Neural cell (in vitro differentiated cells): Measurements from ENCODE around the gene PDE8A. TPM values are rescaled to one million over a fixed set of nuclear protein-coding genes. Genes with fewer than 3 reads are reported as not detected.

Experiments used
- H2AFZ ChIP-seq: fragments of 200-600, 300-800 bp; sonication (generic), shearing (Covaris generic); 2 replicates; pipeline ENCODE4 v1.6.0; 2014; ENCODE audit warnings: low read depth, mild to moderate bottlenecking, antibody characterized with exemption, low read length, moderate library complexity
- H3F3A ChIP-seq: fragments of 200-600 bp; shearing (Covaris generic); 2 replicates; pipeline ENCODE4 v1.6.1; 2016; ENCODE audit warnings: mild to moderate bottlenecking, moderate library complexity, mixed read lengths, antibody characterized with exemption, low read length; ENCODE audit not compliant: insufficient read depth, poor library complexity, severe bottlenecking
- H3K27ac ChIP-seq: fragments of 200-600, 300-800 bp; sonication (generic), shearing (Covaris generic); 2 replicates; pipeline ENCODE4 v1.5.1; 2014; ENCODE audit warnings: mild to moderate bottlenecking, low read length, moderate library complexity
- H3K27me3 ChIP-seq: fragments of 300-800, 200-600 bp; sonication (generic), shearing (Covaris generic); 2 replicates; pipeline ENCODE4 v1.6.0; 2014; ENCODE audit warnings: mild to moderate bottlenecking, low read depth, low read length, moderate library complexity; ENCODE audit not compliant: insufficient read depth
- H3K36me3 ChIP-seq: fragments of 300-800, 200-600 bp; sonication (generic), shearing (Covaris generic); 2 replicates; pipeline ENCODE4 v1.5.1; 2014; ENCODE audit warnings: mild to moderate bottlenecking, antibody characterized with exemption, low read length, moderate library complexity; ENCODE audit not compliant: insufficient read depth
- H3K4me2 ChIP-seq: fragments of 300-800, 200-600 bp; sonication (generic), shearing (Covaris generic); 2 replicates; pipeline ENCODE4 v1.6.0; 2014; ENCODE audit warnings: mild to moderate bottlenecking, low read length
- H3K4me3 ChIP-seq: fragments of 300-800, 200-600 bp; sonication (generic), shearing (Covaris generic); 2 replicates; pipeline ENCODE4 v1.5.1; 2014; ENCODE audit warnings: mild to moderate bottlenecking, low read length, moderate library complexity
- H3K79me2 ChIP-seq: fragments of 200-600 bp; shearing (Covaris generic); replicated peaks from 2 replicates; pipeline ENCODE4 v1.6.0; 2014; ENCODE audit warnings: mild to moderate bottlenecking, low read length, moderate library complexity; ENCODE audit not compliant: insufficient read depth
- H3K9ac ChIP-seq: fragments of 300-800, 200-600 bp; sonication (generic), shearing (Covaris generic); 2 replicates; pipeline ENCODE4 v1.6.1; 2016; ENCODE audit warnings: mild to moderate bottlenecking, low read length, mixed read lengths
- H3K9me2 ChIP-seq: fragments of 200-600 bp; shearing (Covaris generic); 2 replicates; pipeline ENCODE4 v1.6.1; 2016; ENCODE audit warnings: mild to moderate bottlenecking, low read length, mixed read lengths; ENCODE audit not compliant: insufficient read depth
- H3K9me3 ChIP-seq: fragments of 200-600, 300-800 bp; sonication (generic), shearing (Covaris generic); 2 replicates; pipeline ENCODE4 v1.6.1; 2016; ENCODE audit warnings: mild to moderate bottlenecking, mixed run types, low read length, moderate library complexity, mixed read lengths
- H4K20me1 ChIP-seq: fragments of 200-600 bp; shearing (Covaris generic); 2 replicates; pipeline ENCODE4 v1.6.1; 2016; ENCODE audit warnings: mild to moderate bottlenecking, mixed run types; ENCODE audit not compliant: insufficient read depth
- EP300 ChIP-seq: fragments of 450-650 bp; conservative IDR thresholded peaks from 2 replicates; pipeline ENCODE4 v1.6.1; 2014; ENCODE audit warnings: antibody characterized with exemption, mild to moderate bottlenecking, moderate library complexity; ENCODE audit not compliant: poor library complexity, severe bottlenecking
- EZH2 ChIP-seq: fragments of 200-600, 300-800 bp; shearing (Covaris generic), sonication (generic); IDR thresholded peaks from 2 replicates; pipeline ENCODE4 v1.6.1; 2014; ENCODE audit warnings: antibody characterized with exemption, low read length, borderline replicate concordance, mild to moderate bottlenecking; ENCODE audit not compliant: insufficient read depth, poor library complexity, severe bottlenecking
- MXI1 ChIP-seq: fragments of 450-650 bp; conservative IDR thresholded peaks from 2 replicates; pipeline ENCODE4 v1.6.1; 2014; ENCODE audit warnings: antibody characterized with exemption, mild to moderate bottlenecking; ENCODE audit not compliant: poor library complexity, severe bottlenecking
- POLR2AphosphoS5 ChIP-seq: IDR thresholded peaks from 2 replicates; pipeline ENCODE4 v1.6.1; 2012
- RAD21 ChIP-seq: fragments of 450-650 bp; conservative IDR thresholded peaks from 2 replicates; pipeline ENCODE4 v1.6.1; 2014; ENCODE audit warnings: antibody characterized with exemption, mild to moderate bottlenecking, moderate library complexity
- REST ChIP-seq: IDR thresholded peaks from 2 replicates; pipeline ENCODE4 v1.6.1; 2012; ENCODE audit warnings: borderline replicate concordance
- SMC3 ChIP-seq: fragments of 450-650 bp; conservative IDR thresholded peaks from 2 replicates; pipeline ENCODE4 v1.6.1; 2014; ENCODE audit warnings: antibody characterized with exemption, mild to moderate bottlenecking, moderate library complexity; ENCODE audit not compliant: poor library complexity
- TAF1 ChIP-seq: IDR thresholded peaks from 2 replicates; pipeline ENCODE4 v1.6.1; 2012; ENCODE audit warnings: low read depth
- polyA plus RNA-seq: library from polyadenylated mRNA; depleted of rRNA; stranded (reverse); fragments of >200 nt; gene quantifications from 2 replicates; pipeline ENCODE4 v1.2.3, GENCODE V29; 2014
- TF ChIP-seq, protein P1 (sequence below): fragments of 450-650 bp; IDR thresholded peaks from 2 replicates; pipeline ENCODE4 v1.5.1; 2014; ENCODE audit warnings: antibody characterized with exemption, mild to moderate bottlenecking, moderate library complexity; ENCODE audit not compliant: poor library complexity, severe bottlenecking

Gene PDE8A
- polyA plus RNA-seq, 1 donor from 2014 or later, result 13.2 TPM

DNA sequence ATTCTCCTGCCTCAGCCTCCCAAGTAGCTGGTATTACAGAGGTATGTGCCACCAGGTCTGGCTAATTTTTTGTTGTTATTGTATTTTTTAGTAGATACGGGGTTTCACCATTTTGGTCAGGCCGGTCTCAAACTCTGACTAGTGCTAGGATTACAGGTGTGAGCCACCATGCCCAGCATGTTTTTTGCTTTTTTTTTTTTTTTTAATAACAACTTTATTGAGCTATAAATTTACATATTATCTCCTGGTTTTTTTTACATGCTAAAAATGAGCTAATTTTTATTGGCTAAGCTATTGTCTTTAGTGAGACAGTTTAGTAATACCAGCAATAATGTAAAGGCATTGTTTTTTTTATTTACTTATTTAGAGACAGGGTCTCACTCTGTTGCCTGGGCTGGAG, 105.2 kb downstream of the PDE8A start:
- no peak overlapping the region for H3K9ac ChIP-seq
- no peak overlapping the region for H3K27ac ChIP-seq
- H3K36me3 ChIP-seq, result no peaks in the 10 kb centered on the region
- no peaks in the 10 kb centered on the region for H3K9me2 ChIP-seq
- no peak overlapping the region for H3K4me3 ChIP-seq
- H4K20me1 ChIP-seq, result no peaks in the 10 kb centered on the region
- H3K4me2 ChIP-seq, result no peak overlapping the region
- TF ChIP-seq, protein P1, sequence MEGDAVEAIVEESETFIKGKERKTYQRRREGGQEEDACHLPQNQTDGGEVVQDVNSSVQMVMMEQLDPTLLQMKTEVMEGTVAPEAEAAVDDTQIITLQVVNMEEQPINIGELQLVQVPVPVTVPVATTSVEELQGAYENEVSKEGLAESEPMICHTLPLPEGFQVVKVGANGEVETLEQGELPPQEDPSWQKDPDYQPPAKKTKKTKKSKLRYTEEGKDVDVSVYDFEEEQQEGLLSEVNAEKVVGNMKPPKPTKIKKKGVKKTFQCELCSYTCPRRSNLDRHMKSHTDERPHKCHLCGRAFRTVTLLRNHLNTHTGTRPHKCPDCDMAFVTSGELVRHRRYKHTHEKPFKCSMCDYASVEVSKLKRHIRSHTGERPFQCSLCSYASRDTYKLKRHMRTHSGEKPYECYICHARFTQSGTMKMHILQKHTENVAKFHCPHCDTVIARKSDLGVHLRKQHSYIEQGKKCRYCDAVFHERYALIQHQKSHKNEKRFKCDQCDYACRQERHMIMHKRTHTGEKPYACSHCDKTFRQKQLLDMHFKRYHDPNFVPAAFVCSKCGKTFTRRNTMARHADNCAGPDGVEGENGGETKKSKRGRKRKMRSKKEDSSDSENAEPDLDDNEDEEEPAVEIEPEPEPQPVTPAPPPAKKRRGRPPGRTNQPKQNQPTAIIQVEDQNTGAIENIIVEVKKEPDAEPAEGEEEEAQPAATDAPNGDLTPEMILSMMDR, result no peak
- TF ChIP-seq EZH2 (no peak), POLR2AphosphoS5 (no peak), TAF1 (no peak), MXI1 (no peak), RAD21 (no peak), EP300 (no peak), SMC3 (no peak), REST (no peak)
- no peaks in the 10 kb centered on the region for H3K79me2 ChIP-seq
- peaks cover 3% of the 10 kb centered on the region for H3K9me3 ChIP-seq
- no peaks in the 10 kb centered on the region for H3F3A ChIP-seq
- no peaks in the 10 kb centered on the region for H3K27me3 ChIP-seq
- no peak overlapping the region for H2AFZ ChIP-seq

- Histone ChIP-seq H3K4me3 (no peak overlapping the region), H2AFZ (no peak overlapping the region), H3K27ac (no peak overlapping the region), H3K9ac (no peak overlapping the region), H3F3A (no peaks in the 10 kb centered on the region), H3K36me3 (no peaks in the 10 kb centered on the region), H4K20me1 (no peaks in the 10 kb centered on the region), H3K79me2 (no peaks in the 10 kb centered on the region), H3K4me2 (no peak overlapping the region), H3K9me2 (no peaks in the 10 kb centered on the region), H3K27me3 (no peaks in the 10 kb centered on the region), H3K9me3 (peaks cover 3% of the 10 kb centered on the region)
- TF ChIP-seq, protein P1, result no peak
- TF ChIP-seq TAF1 (no peak), POLR2AphosphoS5 (no peak), RAD21 (no peak)
Measured at GRCh38 chr15:85088300-85088699, 106.6 kb downstream of the PDE8A start.
